ENCODE measurements around the gene CRAMP1.

Gene CRAMP1

DNA sequence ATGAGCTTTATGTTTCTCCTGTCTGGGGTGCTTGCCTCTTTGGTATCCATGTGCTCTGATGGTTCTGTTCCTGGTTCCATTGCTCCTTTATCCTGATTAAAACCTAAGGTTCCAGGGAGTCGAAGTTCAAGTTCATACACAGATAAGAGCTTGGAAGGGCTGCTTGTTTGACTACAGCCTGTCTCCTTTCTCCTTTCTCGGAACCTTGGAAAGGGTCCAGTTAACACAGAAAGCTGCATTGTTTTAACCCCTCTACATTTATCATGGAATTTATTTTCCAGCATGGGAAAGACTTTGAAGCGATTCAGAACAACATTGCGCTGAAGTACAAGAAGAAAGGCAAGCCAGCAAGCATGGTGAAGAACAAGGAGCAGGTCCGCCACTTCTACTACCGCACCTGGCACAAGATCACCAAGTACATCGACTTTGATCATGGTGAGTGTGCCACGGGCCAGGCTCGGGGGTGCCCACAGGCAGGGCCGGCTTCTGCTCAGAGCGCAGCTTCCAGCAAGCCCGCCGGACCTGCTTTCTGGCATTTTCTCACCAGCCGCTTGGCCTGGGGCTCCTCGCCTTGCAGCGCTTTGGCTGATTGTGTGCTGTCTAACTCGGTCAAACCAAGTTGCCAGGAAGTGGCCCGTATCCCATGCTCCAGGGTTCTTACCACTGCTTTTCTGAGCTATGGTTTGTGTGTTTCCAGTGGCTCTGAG, 19.9 kb downstream of the CRAMP1 start:
- DNase-seq (no peak), ATAC-seq (replicated peaks) (no peak)
- no peak overlapping the region for H3K27ac Mint-ChIP-seq
- H3K9me3 Mint-ChIP-seq = no peaks in the 10 kb centered on the region
- no peaks in the 10 kb centered on the region for H3K27me3 Mint-ChIP-seq
- peaks cover 57 to 59% of the 10 kb centered on the region in 2 donors for H3K36me3 Mint-ChIP-seq
- H3K4me1 Mint-ChIP-seq = peaks cover 4 to 8% of the 10 kb centered on the region in 2 donors
- no peak overlapping the region for H3K4me3 Mint-ChIP-seq

DNA sequence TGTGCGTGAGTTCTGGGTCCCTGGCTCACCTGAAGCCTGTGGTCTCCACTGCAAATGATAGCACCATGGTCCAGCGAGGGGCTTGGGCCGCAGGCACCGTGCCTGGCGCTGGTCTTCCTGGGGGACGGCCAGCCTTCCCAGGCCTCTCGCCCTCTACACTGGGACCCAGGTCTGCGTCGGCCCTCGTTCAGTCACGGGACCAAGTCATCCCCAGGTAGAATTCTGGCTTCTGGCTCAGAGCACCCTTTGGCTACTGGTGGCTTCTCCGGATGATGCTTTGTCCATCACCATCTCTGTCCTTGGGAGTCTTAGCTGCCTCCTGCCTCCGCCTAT, 20.4 kb downstream of the CRAMP1 start:
- no peak for DNase-seq
- Mint-ChIP-seq H3K36me3 (peaks cover 53 to 56% of the 10 kb centered on the region in 2 donors), H3K4me3 (no peak overlapping the region), H3K27ac (no peak overlapping the region), H3K27me3 (no peaks in the 10 kb centered on the region), H3K4me1 (peaks cover 4 to 5% of the 10 kb centered on the region in 2 donors), H3K9me3 (no peaks in the 10 kb centered on the region)
- ATAC-seq (replicated peaks) = no peak

GRCh38 chr16:1633310-1633709, 21.1 kb downstream of the CRAMP1 start:
- H3K27me3 Mint-ChIP-seq = no peaks in the 10 kb centered on the region
- H3K4me3 Mint-ChIP-seq = no peak overlapping the region
- peaks cover 4 to 5% of the 10 kb centered on the region in 2 donors for H3K4me1 Mint-ChIP-seq
- DNase-seq (no peak), ATAC-seq (replicated peaks) (no peak)
- H3K27ac Mint-ChIP-seq = no peak overlapping the region
- peaks cover 57 to 63% of the 10 kb centered on the region in 2 donors for H3K36me3 Mint-ChIP-seq
- H3K9me3 Mint-ChIP-seq = no peaks in the 10 kb centered on the region

DNA sequence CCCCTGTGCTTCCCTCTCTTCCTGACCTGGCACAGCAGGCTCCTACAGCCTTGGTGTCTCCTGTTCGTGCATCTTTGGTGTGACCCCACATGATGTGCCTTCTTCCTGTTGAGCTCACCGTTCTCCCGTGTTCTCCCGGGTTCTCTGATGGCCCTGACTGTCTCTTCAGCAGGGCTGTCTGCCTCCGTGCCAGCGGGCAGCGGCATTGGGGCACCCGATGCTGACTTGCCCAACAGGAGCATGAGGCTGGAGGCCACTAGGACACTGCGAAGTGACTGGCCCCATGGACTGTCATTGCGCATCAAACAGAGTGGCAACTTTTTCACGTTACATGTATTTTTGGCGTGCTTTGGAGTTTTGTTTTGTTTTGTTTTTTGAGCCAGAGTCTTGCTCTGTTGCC, 22.4 kb downstream of the CRAMP1 start:
- peaks cover 57 to 67% of the 10 kb centered on the region in 2 donors for H3K36me3 Mint-ChIP-seq
- H3K27ac Mint-ChIP-seq = no peak overlapping the region
- DNase-seq (no peak), ATAC-seq (replicated peaks) (no peak)
- no peaks in the 10 kb centered on the region for H3K27me3 Mint-ChIP-seq
- no peaks in the 10 kb centered on the region for H3K9me3 Mint-ChIP-seq
- peaks cover 3 to 4% of the 10 kb centered on the region in 2 donors for H3K4me1 Mint-ChIP-seq
- no peak overlapping the region for H3K4me3 Mint-ChIP-seq

DNA sequence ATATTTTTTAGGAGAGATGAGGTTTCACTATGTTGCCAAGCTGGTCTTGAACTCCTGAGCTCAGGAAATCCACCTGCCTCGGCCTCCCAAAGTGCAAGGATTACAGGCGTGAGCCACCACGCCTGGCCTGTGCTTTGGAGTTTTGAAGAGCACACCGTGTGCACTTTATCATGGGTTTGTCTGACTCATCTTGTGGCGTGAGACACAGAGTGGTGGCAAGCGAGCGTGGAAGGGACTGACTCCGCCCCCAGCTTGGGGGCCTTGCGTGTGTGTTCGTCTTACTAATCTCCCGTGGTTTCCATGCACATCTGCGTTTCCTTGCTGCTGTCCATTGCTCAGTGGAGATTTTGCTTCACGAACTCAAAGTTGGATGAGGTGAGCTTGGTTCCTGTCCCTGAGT, 22.9 kb downstream of the CRAMP1 start:
- no peak overlapping the region for H3K27ac Mint-ChIP-seq
- no peak overlapping the region for H3K4me3 Mint-ChIP-seq
- H3K36me3 Mint-ChIP-seq = peaks cover 56 to 68% of the 10 kb centered on the region in 2 donors
- no peak for DNase-seq
- H3K27me3 Mint-ChIP-seq = no peaks in the 10 kb centered on the region
- no peaks in the 10 kb centered on the region for H3K9me3 Mint-ChIP-seq
- ATAC-seq (replicated peaks) = no peak
- H3K4me1 Mint-ChIP-seq = peaks cover 3 to 4% of the 10 kb centered on the region in 2 donors

- Mint-ChIP-seq H3K36me3 (peaks cover 56 to 74% of the 10 kb centered on the region in 2 donors), H3K4me3 (no peak overlapping the region)
Observed at GRCh38 chr16:1637526-1637925, 25.4 kb downstream of the CRAMP1 start.

DNA sequence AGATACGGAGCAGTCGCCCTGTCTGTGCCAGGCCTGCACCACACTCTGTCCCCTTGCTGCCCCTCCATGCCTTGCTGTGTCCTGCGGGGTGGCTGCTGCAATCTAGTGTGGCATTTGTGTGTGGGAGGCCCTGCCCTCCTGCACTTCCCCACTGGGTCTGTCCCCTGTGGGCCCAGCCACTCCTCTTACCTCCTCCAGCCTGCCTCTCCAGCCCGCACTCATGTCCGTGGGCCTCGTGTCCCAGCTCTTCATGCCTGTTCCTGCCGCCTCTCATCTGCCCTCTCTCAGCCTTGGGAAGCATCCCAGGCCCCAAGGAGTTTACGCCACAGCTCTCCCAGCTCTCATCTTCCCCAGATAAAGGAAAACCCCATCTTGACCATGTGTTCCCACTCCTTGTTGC, 26.6 kb downstream of the CRAMP1 start:
- Mint-ChIP-seq H3K4me1 (peaks cover 5 to 13% of the 10 kb centered on the region in 2 donors), H3K27me3 (no peaks in the 10 kb centered on the region), H3K9me3 (no peaks in the 10 kb centered on the region), H3K4me3 (no peak overlapping the region), H3K27ac (no peak overlapping the region), H3K36me3 (peaks cover 57 to 76% of the 10 kb centered on the region in 2 donors)
- no peak for DNase-seq
- ATAC-seq (replicated peaks) = no peak

More at GRCh38 chr16:1637526-1637925, 25.4 kb downstream of the CRAMP1 start:
- H3K27ac Mint-ChIP-seq = no peak overlapping the region
- peaks cover 3 to 10% of the 10 kb centered on the region in 2 donors for H3K4me1 Mint-ChIP-seq
- DNase-seq = no peak
- ATAC-seq (replicated peaks) = no peak
- H3K9me3 Mint-ChIP-seq = no peaks in the 10 kb centered on the region
- H3K27me3 Mint-ChIP-seq = no peaks in the 10 kb centered on the region

GRCh38 chr16:1639282-1639681, 27.1 kb downstream of the CRAMP1 start:
- no peak for DNase-seq
- Mint-ChIP-seq H3K27me3 (no peaks in the 10 kb centered on the region), H3K27ac (no peak overlapping the region), H3K36me3 (peaks cover 57 to 76% of the 10 kb centered on the region in 2 donors), H3K9me3 (no peaks in the 10 kb centered on the region), H3K4me3 (no peak overlapping the region), H3K4me1 (peaks cover 10 to 18% of the 10 kb centered on the region in 2 donors)
- no peak for ATAC-seq (replicated peaks)

- Mint-ChIP-seq H3K4me3 (no peak overlapping the region), H3K36me3 (peaks cover 55 to 76% of the 10 kb centered on the region in 2 donors)
Observed at GRCh38 chr16:1639860-1640259, 27.7 kb downstream of the CRAMP1 start.

DNA sequence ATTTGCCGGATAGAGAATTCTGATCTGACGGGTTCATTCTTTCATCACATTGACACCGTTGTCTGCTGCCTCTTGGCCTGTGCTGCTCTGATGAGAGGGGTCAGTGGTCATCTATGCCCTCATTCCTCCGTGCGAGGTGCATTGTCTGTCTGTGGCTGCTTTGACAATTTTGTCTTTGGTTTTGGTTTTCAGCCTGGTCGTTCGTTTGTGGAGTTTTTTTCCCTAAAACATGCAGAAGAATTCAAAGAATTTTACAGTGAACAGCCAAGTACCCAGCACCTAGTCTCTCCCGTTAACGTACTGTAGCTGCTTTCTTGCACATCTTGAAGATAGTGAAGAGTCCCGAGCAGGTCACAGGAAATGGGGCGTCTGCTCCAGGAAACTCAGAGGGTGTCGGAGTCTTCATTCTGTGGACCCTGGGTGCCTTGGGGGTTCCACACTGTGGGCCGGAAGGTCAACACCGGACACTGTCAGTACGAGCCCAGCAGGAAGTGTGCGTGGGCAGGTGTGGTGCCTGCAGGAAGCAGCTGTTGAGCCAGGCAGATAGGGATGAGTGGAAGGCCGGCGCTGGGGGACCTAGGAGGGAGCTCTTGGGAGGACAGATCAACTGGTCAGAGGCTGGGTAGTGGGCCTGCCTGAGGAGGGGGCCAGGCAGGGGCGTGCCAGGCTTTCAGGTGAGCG, 28.2 kb downstream of the CRAMP1 start:
- Mint-ChIP-seq H3K4me3 (no peak overlapping the region), H3K9me3 (no peaks in the 10 kb centered on the region), H3K4me1 (peaks cover 15 to 29% of the 10 kb centered on the region in 2 donors), H3K27ac (peak overlapping the region; percentile 65), H3K27me3 (no peaks in the 10 kb centered on the region), H3K36me3 (peaks cover 56 to 81% of the 10 kb centered on the region in 2 donors)
- ATAC-seq (replicated peaks) (no peak), DNase-seq (no peak)

More at GRCh38 chr16:1639860-1640259, 27.7 kb downstream of the CRAMP1 start:
- DNase-seq (no peak), ATAC-seq (replicated peaks) (no peak)
- Mint-ChIP-seq H3K9me3 (no peaks in the 10 kb centered on the region), H3K27ac (no peak overlapping the region), H3K27me3 (no peaks in the 10 kb centered on the region), H3K4me1 (peaks cover 14 to 24% of the 10 kb centered on the region in 2 donors)

GRCh38 chr16:1641261-1641660, 29.1 kb downstream of the CRAMP1 start:
- H3K4me3 Mint-ChIP-seq = no peak overlapping the region
- H3K27me3 Mint-ChIP-seq = no peaks in the 10 kb centered on the region
- peaks cover 58 to 83% of the 10 kb centered on the region in 2 donors for H3K36me3 Mint-ChIP-seq
- no peak overlapping the region for H3K27ac Mint-ChIP-seq
- H3K9me3 Mint-ChIP-seq = no peaks in the 10 kb centered on the region
- DNase-seq (no peak), ATAC-seq (replicated peaks) (no peak)
- peaks cover 23 to 34% of the 10 kb centered on the region in 2 donors for H3K4me1 Mint-ChIP-seq

GRCh38 chr16:1642148-1642547, 30.0 kb downstream of the CRAMP1 start:
- no peaks in the 10 kb centered on the region for H3K27me3 Mint-ChIP-seq
- no peaks in the 10 kb centered on the region for H3K9me3 Mint-ChIP-seq
- peaks cover 29 to 41% of the 10 kb centered on the region in 2 donors for H3K4me1 Mint-ChIP-seq
- peaks cover 61 to 88% of the 10 kb centered on the region in 2 donors for H3K36me3 Mint-ChIP-seq
- no peak for DNase-seq
- H3K27ac Mint-ChIP-seq = no peak overlapping the region
- ATAC-seq (replicated peaks) = no peak
- no peak overlapping the region for H3K4me3 Mint-ChIP-seq

DNA sequence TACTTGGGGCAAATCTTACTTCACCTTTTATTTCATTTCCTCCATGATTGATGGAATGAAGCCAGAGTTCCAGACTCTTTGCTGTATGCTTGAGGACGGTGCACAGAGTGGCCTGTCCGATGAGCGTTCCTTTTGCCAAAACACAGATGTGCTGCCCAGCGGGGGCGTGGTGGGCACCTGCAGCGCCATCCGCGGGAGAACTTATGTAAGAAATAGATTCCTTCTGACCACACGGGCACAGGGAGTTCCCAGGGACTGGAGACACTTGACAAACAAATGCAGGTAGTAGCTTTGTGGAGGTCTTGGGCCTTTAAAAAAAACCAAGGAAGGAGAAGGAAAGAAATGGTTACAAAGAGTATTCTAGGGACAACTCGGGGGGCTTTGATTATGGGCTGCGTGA, 30.6 kb downstream of the CRAMP1 start:
- DNase-seq = no peak
- Mint-ChIP-seq H3K36me3 (peaks cover 63 to 87% of the 10 kb centered on the region in 2 donors), H3K4me1 (peaks cover 31 to 45% of the 10 kb centered on the region in 2 donors), H3K4me3 (no peak overlapping the region), H3K27me3 (no peaks in the 10 kb centered on the region), H3K27ac (no peak overlapping the region), H3K9me3 (no peaks in the 10 kb centered on the region)
- no peak for ATAC-seq (replicated peaks)

- DNase-seq = no peak
- Mint-ChIP-seq H3K27ac (no peak overlapping the region), H3K9me3 (no peaks in the 10 kb centered on the region), H3K36me3 (peaks cover 62 to 85% of the 10 kb centered on the region in 2 donors), H3K4me1 (peaks cover 36 to 53% of the 10 kb centered on the region in 2 donors), H3K27me3 (no peaks in the 10 kb centered on the region), H3K4me3 (no peak overlapping the region)
- no peak for ATAC-seq (replicated peaks)
Observed at GRCh38 chr16:1643521-1643920, 31.4 kb downstream of the CRAMP1 start.
